DMS153 treated with DMSO at 0.1 percent for 48 hours (cell line): ENCODE results near the gene NXPE3.

Experiments used
- DNase-seq: peaks from one replicate; lab custom pipeline; 2025; ENCODE audit not compliant: unreplicated experiment; lab: John Stamatoyannopoulos, UW

NXPE3 gene

DNA sequence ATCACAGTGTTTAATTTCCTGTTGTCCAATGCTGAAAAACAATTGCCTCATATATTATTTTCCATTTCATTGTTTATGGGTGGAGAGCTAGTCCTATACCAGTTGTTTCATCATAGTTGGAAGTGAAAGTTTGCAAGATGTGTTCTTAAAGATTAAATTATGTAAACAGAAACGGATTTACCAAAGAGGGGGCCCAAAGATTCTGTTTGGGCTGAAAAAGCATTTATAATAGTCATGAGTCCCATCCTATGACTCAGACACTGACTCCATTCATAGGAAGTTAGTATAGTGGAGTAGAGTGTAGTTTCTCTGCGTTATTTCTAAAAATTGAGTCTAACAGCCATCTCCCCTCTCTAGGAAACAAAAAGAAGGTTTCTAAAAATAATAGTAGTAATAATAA lies 94.6 kb downstream of the NXPE3 start:
- no peak for DNase-seq

DNA sequence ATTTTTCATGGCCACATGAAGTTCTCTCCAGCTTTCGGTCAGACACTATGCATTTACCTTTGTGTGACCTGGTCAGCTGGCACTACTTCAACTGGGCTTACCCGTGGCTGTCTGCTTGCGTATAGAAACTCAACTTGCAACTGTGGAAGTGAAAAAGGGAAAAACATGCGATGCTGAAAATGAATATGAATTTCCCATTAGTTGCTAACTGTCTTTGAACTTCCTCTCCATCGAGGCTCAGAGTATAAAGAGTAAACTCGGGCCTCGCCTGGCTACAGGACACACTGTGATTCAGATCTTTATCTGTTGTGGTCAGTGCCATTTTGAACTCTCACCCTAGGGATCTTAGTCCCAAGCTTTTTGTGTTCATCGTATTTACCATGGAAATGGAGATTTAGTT lies 97.1 kb downstream of the NXPE3 start:
- DNase-seq, result no peak
